Inflammatory macrophage treated with lipopolysaccharide for 4 hours (primary cell): ENCODE data around the gene USP21.
A peak's percentile ranks its signal among the peaks of the same experiment; 100 is the strongest.

ENCODE experiments used
- DNase-seq: peaks from one replicate; pipeline ENCODE4 v3.0.0-alpha.2; 2020

Gene USP21

GRCh38 chr1:161172776-161173376 is 13.6 kb downstream of the USP21 start:
- DNase-seq = no peak

DNA sequence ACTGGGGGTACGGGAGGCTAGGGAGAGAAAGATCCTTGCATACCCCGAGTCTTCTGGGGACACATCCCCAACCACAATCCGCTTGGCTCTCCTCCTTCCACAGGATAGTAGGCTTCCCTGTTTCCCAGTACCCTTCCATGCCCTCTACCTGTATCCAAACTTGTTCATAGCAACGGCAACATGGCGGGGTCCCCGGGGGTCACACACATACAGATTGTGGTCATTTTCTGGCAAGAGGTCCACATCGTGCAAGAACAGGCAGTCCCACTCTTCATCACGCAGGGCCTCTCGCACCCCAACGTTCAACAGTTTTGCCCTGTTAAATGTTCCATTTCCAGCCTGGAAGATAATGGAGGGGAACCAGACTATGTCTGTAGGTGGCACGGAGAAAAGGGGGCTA is 14.4 kb downstream of the USP21 start:
- no peak for DNase-seq

DNA sequence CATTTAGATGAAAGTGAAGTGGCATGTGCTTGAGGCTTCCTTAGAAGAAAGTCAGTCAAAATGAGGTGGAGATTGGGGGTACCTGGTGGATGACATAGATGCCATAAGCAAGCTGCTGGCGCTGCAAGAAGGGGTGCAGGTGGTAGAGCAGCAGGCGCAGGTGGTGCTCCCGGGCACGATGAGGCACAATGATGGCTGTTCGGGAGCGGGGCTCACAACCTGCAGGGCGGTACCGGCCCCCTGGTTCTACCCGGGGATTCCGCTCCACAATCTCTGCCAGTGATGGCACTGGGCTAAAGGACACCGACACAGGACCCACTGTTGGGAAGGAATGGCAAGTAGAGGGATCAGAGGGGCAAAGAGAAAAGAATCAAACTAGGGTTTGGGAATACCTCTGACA is 15.6 kb downstream of the USP21 start:
- DNase-seq = no peak

- no peak for DNase-seq
Measured at GRCh38 chr1:161175771-161176453, 16.6 kb downstream of the USP21 start.

DNA sequence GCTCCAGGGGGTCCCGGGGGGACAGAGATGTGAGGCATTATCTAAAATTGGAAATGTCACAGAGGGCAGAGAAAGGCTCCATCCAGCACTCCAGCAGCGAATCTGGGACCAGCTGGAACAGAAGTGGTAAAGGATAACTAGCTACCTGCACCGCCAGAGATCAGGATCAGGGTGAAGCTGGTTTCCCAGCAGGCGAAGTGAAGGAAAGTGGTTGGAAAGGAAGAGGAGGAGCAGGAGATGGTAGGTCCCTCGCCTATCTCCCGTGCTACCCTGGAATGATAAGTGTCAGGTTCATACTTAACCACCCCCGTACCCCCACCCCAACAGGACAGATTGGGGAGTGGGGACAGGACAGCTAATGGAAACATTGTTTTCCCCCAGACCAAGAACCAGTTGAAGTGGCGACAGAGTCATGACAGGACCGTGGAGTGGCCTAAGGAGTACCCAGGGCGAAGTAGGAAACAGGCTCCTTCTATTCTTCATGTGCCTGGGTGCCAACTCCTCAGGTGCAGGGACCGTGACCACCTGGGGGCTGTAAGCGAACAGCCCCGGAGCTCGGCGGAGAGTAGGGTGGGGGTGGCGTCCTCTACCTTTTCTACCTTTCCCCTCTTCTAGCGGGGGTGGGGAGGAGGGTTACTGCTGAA is 17.3 kb downstream of the USP21 start:
- no peak for DNase-seq

GRCh38 chr1:161177112-161177935 is 18.0 kb downstream of the USP21 start, which contains the start of gene B4GALT3:
B4GALT3 (minus strand) TSS chr1:161177507; CDS start chr1:161176060, 1,447 bp downstream.
- DNase-seq = peak; percentile 78

GRCh38 chr1:161177936-161178244 is 18.6 kb downstream of the USP21 start:
- DNase-seq = no peak

DNA sequence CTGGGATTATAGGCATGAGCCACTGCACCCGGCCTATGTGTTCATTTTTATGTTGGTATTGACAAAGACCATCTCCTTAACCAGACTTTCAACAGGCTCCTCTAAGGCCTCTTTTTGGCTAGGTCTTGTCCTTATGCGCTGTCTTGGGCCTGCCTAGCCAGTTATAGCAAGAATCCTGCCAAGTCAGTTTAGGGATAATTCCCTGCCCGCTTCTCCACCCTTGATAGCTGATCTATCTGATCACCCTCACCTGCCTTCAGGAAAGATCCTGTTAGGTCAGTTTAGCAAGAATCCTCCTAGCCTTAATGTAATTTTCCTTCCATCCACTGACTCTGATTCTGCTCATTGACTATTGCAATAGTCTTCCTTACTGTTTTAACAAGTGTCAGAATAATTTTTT is 20.4 kb downstream of the USP21 start:
- no peak for DNase-seq

- peak; percentile 35 for DNase-seq
Measured at GRCh38 chr1:161180639-161181038, 21.3 kb downstream of the USP21 start.

DNA sequence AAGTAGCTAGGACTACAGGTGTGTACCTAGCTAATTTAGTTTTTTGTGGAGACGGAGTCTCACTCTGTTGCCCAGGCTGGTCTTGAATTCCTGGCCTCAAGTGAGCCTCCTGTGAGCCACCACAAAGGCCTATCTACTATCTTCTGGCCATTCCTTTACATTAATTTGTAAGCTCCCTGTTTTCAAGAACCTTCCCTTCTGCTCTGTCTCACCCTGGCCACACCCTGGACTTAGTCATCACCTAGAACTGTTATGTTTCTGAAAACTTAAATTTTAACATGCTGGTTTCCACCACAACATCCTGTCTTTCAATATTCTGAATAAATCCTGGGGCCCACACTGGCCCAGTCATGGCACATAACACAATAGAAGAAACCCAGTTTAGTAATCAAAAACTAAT is 22.9 kb downstream of the USP21 start:
- peak; percentile 77 for DNase-seq

DNA sequence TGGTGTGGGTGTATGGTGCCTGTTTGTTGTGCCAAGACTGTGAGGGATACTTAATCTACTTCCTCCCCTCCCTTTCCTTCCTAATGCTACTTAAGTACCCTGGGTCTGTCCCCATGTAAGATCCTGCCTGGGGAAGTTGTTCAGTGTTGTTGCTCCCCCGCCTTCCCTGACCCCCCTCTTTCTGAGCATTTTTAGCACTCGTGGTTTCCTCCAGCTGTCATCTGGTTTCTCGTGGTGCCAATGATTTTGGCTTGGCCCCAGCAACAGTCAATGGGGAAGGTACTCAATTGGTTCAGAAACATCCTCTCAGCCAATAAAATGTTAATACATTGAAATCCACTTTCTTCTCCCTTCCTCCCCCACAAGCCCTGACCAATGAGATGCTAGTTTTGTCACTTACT is 26.0 kb downstream of the USP21 start:
- peak; percentile 85 for DNase-seq

DNA sequence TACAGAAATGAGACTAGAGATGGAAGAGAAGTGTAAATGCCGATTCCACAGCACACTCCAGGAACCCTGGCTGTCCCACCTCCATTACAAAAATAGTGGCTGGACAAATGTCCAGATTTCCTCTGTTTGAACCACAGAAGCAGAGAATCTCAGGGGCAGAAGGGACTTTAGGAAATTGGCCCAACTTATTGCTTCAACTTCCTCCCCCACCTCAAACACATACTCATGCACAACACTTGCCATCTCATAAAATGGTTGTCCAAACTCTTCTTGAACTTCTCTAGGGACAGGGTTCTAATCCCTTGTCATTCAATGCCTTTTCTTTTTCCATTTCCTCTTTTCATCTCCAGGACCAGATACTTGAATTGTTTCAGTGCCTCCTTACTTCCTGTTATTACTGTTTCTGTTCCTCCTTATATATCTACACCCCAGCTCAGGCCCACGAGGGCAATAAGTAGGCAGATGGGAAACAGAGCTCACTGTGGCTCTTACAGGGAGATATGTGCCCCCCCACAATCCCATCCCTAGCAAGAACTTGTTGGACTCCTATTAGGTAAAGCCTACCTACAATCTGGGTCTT is 26.5 kb downstream of the USP21 start:
- peak; percentile 94 for DNase-seq

DNA sequence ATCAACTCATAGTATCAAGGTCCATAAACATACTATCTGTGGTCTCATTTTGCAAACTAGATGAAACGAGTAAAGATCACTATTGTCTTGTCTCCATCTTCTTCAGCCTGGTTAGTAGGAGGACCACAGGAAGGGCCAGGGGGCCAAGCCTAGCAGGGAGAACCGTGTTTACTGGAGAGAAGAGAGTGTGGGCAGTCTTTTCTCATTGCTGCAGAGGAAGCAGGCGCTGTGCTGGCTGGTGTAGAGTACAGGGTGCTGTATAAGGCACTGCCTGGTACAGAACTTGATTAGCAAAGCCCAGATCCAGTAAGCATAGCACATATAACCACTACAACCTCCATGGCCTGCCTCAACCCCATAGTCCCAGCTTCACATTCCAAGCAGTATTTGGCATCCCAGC is 28.0 kb downstream of the USP21 start:
- DNase-seq = no peak

DNA sequence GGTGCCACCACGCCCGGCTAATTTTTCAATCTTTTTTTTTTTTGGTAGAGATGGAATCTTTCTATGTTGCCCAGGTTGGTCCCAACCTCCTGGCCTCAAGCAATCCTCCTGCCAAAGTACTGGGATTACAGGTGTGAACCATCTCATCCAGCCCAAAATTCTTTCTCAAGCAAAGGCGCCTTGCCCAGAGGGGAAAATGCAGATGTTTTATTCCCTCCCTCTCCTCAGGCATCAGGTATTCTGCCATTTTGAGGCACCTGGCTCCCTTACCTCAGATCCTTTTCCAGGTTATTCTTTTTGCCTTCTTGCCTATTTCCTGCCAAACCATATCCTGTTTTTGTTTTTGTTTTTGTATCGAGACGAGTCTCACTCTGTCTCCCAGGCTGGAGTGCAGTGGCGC is 29.1 kb downstream of the USP21 start:
- no peak for DNase-seq

- no peak for DNase-seq
Measured at GRCh38 chr1:161189036-161189435, 29.7 kb downstream of the USP21 start.

GRCh38 chr1:161190962-161191521 is 31.7 kb downstream of the USP21 start:
- DNase-seq = no peak

GRCh38 chr1:161191971-161192370 is 32.7 kb downstream of the USP21 start:
- no peak for DNase-seq

GRCh38 chr1:161192476-161193465 is 33.5 kb downstream of the USP21 start:
- peak; percentile 73 for DNase-seq

GRCh38 chr1:161193561-161194235 is 34.4 kb downstream of the USP21 start:
- no peak for DNase-seq

- DNase-seq = peak; percentile 78
Measured at GRCh38 chr1:161195171-161195570, 35.9 kb downstream of the USP21 start.

GRCh38 chr1:161196111-161196510 is 36.8 kb downstream of the USP21 start:
- DNase-seq = no peak
